ENCODE results near the gene LIN7A.
"Not testable (repeated sequence)": the region's sequence is repeated elsewhere in the genome, so short reads cannot be mapped to it uniquely, and the experiment has no call there.

DNA sequence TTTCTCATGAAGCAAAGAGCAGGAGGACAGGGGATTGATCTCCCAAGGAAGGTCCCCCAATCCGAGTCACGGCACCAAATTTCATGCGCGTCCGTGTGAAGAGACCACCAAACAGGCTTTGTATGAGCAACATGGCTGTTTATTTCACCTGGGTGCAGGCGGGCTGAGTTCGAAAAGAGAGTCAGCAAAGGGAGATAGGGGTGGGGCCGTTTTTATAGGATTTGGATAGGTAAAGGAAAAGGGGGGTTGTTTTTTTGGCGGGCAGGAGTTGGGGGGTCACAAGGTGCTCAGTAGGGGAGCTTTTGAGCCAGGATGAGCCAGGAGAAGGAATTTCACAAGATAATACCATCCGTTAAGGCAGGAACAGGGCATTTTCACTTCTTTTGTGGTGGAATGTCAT is 149.3 kb downstream of the LIN7A start:
- TF ChIP-seq CTCF (IDR thresholded peaks at IDR 0.05); POLR2A (IDR thresholded peaks at IDR 0.05); EP300 (IDR thresholded peaks at IDR 0.05; ENCODE audit: low read depth): not testable (repeated sequence)

Measured in transverse colon (tissue), 3 donors.